Testis (tissue), 3 donors: ENCODE results near the gene TIMMDC1. TPM values are rescaled to one million over a fixed set of nuclear protein-coding genes. Genes with fewer than 3 reads are reported as not detected.

Source experiments
- DNase-seq: peaks from one replicate; pipeline ENCODE4 v3.0.0-alpha.2; 2019
- H3K27ac ChIP-seq, 2 donors: fragments of 200-600 bp; sonication (generic); one replicate each; pipeline ENCODE4 v1.5.1; 2019
- H3K27me3 ChIP-seq: fragments of 200-600 bp; sonication (generic); one replicate; pipeline ENCODE4 v1.5.1; 2019
- H3K36me3 ChIP-seq: fragments of 200-600 bp; sonication (generic); one replicate; pipeline ENCODE4 v1.5.1; 2017; ENCODE audit warnings: low read depth; ENCODE audit errors: missing control alignments
- H3K4me1 ChIP-seq: fragments of 200-600 bp; sonication (generic); one replicate; pipeline ENCODE4 v1.5.1; 2019
- H3K4me3 ChIP-seq, 2 donors: fragments of 200-600 bp; sonication (generic); one replicate each; pipeline ENCODE4 v1.5.1; 2017 to 2019
- H3K9me3 ChIP-seq: fragments of 200-600 bp; sonication (generic); one replicate; pipeline ENCODE4 v1.5.1; 2017
- CTCF ChIP-seq, 3 experiments: fragments of 450-650 bp in 2 of 3; fragments of 200-600 bp in 1 of 3; sonication (generic) in 1 of 3; IDR thresholded peaks; one replicate each; pipeline ENCODE4 v1.5.1; 2016 to 2019; ENCODE audit warnings: antibody characterized with exemption in 3 of 3, mild to moderate bottlenecking in 2 of 3, moderate library complexity in 1 of 3
- POLR2A ChIP-seq: fragments of 450-650 bp; IDR thresholded peaks from one replicate; pipeline ENCODE4 v1.6.1; 2017; ENCODE audit warnings: antibody characterized with exemption, mild to moderate bottlenecking, moderate library complexity
- WGBS, 2 donors: methylation state at CpG; one replicate each; pipeline ENCODE4 v1.1.5; 2018; 5-methylcytosine and 5-hydroxymethylcytosine counted together
- intact Hi-C: fragments of 100-400 bp; cut with DNase I; formaldehyde crosslinking; loops from one replicate; pipeline ENCODE4 v1.15.1; 2023; ENCODE audit warnings: low total_unique reads
- polyA plus RNA-seq: library from polyadenylated mRNA; stranded (reverse); fragments of 350-450 nt; fragmentation: Illumina TruSeq; extraction: RNeasy Lipid Tissue Mini Kit (QIAGEN cat#74804); gene quantifications from one replicate; pipeline ENCODE4 v1.2.3, GENCODE V29; 2014; ENCODE audit warnings: low read depth, low replicate concordance; ENCODE audit not compliant: insufficient read depth
- total RNA-seq, 2 donors: library from RNA; depleted of rRNA; stranded (reverse); fragments of >200 nt; gene quantifications; one replicate each; pipeline ENCODE4 v1.2.3, GENCODE V29; 2016

The TIMMDC1 gene
- total and polyA plus RNA-seq, 3 donors from 2014 or later, result 70.9 to 109 (median 81.4) TPM

- Histone ChIP-seq H3K9me3 (no peaks in the 10 kb centered on the region), H3K27ac (peak overlapping the region in 1 of 2 donors; percentile 71), H3K4me3 (no peak overlapping the region), H3K36me3 (no peaks in the 10 kb centered on the region), H3K27me3 (no peaks in the 10 kb centered on the region), H3K4me1 (peaks cover 14% of the 10 kb centered on the region)
- intact Hi-C loops, result no loop called here
- DNase-seq, result no peak
- no peak for TF ChIP-seq CTCF (IDR thresholded peaks at IDR 0.05)
- no peak for TF ChIP-seq POLR2A
- WGBS, 2 donors, result 75 to 78% methylated on average over 1 of the region's 1 CpG
Measured at GRCh38 chr3:119571230-119571629, 72.9 kb downstream of the TIMMDC1 start.

- WGBS, 2 donors, result 72 to 79% methylated on average over 5 of the region's 5 CpGs
- TF ChIP-seq CTCF (IDR thresholded peaks at IDR 0.05), result no peak
- no peak for TF ChIP-seq POLR2A
Measured at GRCh38 chr3:119571688-119572087, 73.3 kb downstream of the TIMMDC1 start.

More at GRCh38 chr3:119571688-119572087, 73.3 kb downstream of the TIMMDC1 start:
- H3K27me3 ChIP-seq, result no peaks in the 10 kb centered on the region
- H3K4me1 ChIP-seq, result peaks cover 14% of the 10 kb centered on the region
- H3K4me3 ChIP-seq, result no peak overlapping the region
- DNase-seq, result no peak
- intact Hi-C loops, result no loop called here
- peak overlapping the region in 1 of 2 donors; percentile 71 for H3K27ac ChIP-seq
- no peaks in the 10 kb centered on the region for H3K36me3 ChIP-seq
- H3K9me3 ChIP-seq, result no peaks in the 10 kb centered on the region

Other genes with a start within 250 kb of the TIMMDC1 start
- 1 to 10 TPM; 5.2 to 5.6 TPM for gene ARHGAP31, start 204.2 kb upstream of the TIMMDC1 start, total RNA-seq
- gene ARHGAP31, start 204.2 kb upstream of the TIMMDC1 start, polyA plus RNA-seq, result 6.2 TPM
- 10 to 100 TPM; 39.8 to 46.0 TPM for gene TMEM39A, start 34.9 kb upstream of the TIMMDC1 start, total RNA-seq
- gene TMEM39A, start 34.9 kb upstream of the TIMMDC1 start, polyA plus RNA-seq, result 33.5 TPM
- 10 to 100 TPM; 11.4 to 11.6 TPM for gene POGLUT1, start 29.6 kb upstream of the TIMMDC1 start, total RNA-seq
- 8.8 TPM for gene POGLUT1, start 29.6 kb upstream of the TIMMDC1 start, polyA plus RNA-seq
- gene CD80, start 61.1 kb downstream of the TIMMDC1 start, total RNA-seq, result 1 to 10 TPM in 1 of 2 donors, under 1 TPM in 1; 0.74 to 2.0 TPM
- gene CD80, start 61.1 kb downstream of the TIMMDC1 start, polyA plus RNA-seq, result 0.42 TPM
- 1 to 10 TPM; 7.9 to 8.6 TPM for gene ADPRH, start 80.9 kb downstream of the TIMMDC1 start, total RNA-seq
- 8.0 TPM for gene ADPRH, start 80.9 kb downstream of the TIMMDC1 start, polyA plus RNA-seq
- 1 to 10 TPM in 1 of 2 donors, under 1 TPM in 1; 0.87 to 2.7 TPM for gene PLA1A, start 99.3 kb downstream of the TIMMDC1 start, total RNA-seq
- gene PLA1A, start 99.3 kb downstream of the TIMMDC1 start, polyA plus RNA-seq, result 8.7 TPM
- 1 to 10 TPM; 4.1 to 5.7 TPM for gene POPDC2, start 162.0 kb downstream of the TIMMDC1 start, total RNA-seq
- 8.0 TPM for gene POPDC2, start 162.0 kb downstream of the TIMMDC1 start, polyA plus RNA-seq
- 10 to 100 TPM; 35.4 to 39.1 TPM for gene COX17, start 178.9 kb downstream of the TIMMDC1 start, total RNA-seq
- 81.7 TPM for gene COX17, start 178.9 kb downstream of the TIMMDC1 start, polyA plus RNA-seq
- 10 to 100 TPM; 28.3 to 47.6 TPM for gene CFAP91, start 204.5 kb downstream of the TIMMDC1 start, total RNA-seq
- 58.0 TPM for gene CFAP91, start 204.5 kb downstream of the TIMMDC1 start, polyA plus RNA-seq